Fibroblast of pulmonary artery (primary cell): Measurements from ENCODE around the gene LSM8.

Source experiments
- DNase-seq: peaks from one replicate; pipeline ENCODE4 v3.0.0-alpha.2; 2010; ENCODE audit warnings: low read depth
- H3K4me3 ChIP-seq: replicated peaks from 2 replicates; pipeline ENCODE4 v1.5.1; 2011; ENCODE audit warnings: low read depth, mild to moderate bottlenecking, control low read depth, low read length, moderate library complexity
- CTCF ChIP-seq: IDR thresholded peaks from 2 replicates; pipeline ENCODE4 v1.5.1; 2011; ENCODE audit warnings: mild to moderate bottlenecking, control low read depth, low read length, inconsistent platforms; ENCODE audit errors: missing control alignments

The LSM8 gene

GRCh38 chr7:118152149-118152548 lies 31.8 kb upstream of the LSM8 start:
- H3K4me3 ChIP-seq = no peak overlapping the region
- TF ChIP-seq CTCF = no peak
- no peak for DNase-seq

- no peak for TF ChIP-seq CTCF
- no peak overlapping the region for H3K4me3 ChIP-seq
- DNase-seq = no peak
These were observed 31.3 kb upstream of the LSM8 start for GRCh38 chr7:118152654-118153053.

GRCh38 chr7:118153551-118154177 lies 30.3 kb upstream of the LSM8 start:
- peak; percentile 59 for TF ChIP-seq CTCF
- DNase-seq = peak; percentile 46
- H3K4me3 ChIP-seq = no peak overlapping the region

GRCh38 chr7:118158766-118159165 lies 25.2 kb upstream of the LSM8 start:
- peak; percentile 2 for DNase-seq

GRCh38 chr7:118169146-118169545 lies 14.8 kb upstream of the LSM8 start:
- no peak overlapping the region for H3K4me3 ChIP-seq
- peak; percentile 7 for DNase-seq
- peak; percentile 10 for TF ChIP-seq CTCF

More at GRCh38 chr7:118158766-118159165, 25.2 kb upstream of the LSM8 start:
- no peak for TF ChIP-seq CTCF
- no peak overlapping the region for H3K4me3 ChIP-seq

- no peak for DNase-seq
- no peak overlapping the region for H3K4me3 ChIP-seq
- TF ChIP-seq CTCF = no peak
These were observed 8.2 kb upstream of the LSM8 start for GRCh38 chr7:118175740-118176139.

- no peak overlapping the region for H3K4me3 ChIP-seq
- no peak for TF ChIP-seq CTCF
- DNase-seq = no peak
These were observed 4.8 kb upstream of the LSM8 start for GRCh38 chr7:118179191-118179590.
